Stimulated activated naive CD8-positive, alpha-beta T cell treated with anti-CD3 and anti-CD28 coated beads, Interleukin-15, Interleukin-2, amounts not matched to agents 100 ng/mL and 50 ng/mL, for 24 hours (primary cell): ENCODE results near the gene CTNNA1.

Experiments used
- H3K27ac Mint-ChIP-seq: one replicate; pipeline ENCODE4 v1.8.0; 2021; ENCODE audit warnings: mild to moderate bottlenecking, mixed read lengths
- H3K27me3 Mint-ChIP-seq: one replicate; pipeline ENCODE4 v1.8.0; 2021; ENCODE audit warnings: mixed read lengths
- H3K36me3 Mint-ChIP-seq: one replicate; pipeline ENCODE4 v1.8.0; 2021; ENCODE audit warnings: low read depth, mixed read lengths
- H3K4me1 Mint-ChIP-seq: one replicate; pipeline ENCODE4 v1.8.0; 2021; ENCODE audit warnings: low read depth, mixed read lengths
- H3K4me3 Mint-ChIP-seq: one replicate; pipeline ENCODE4 v1.8.0; 2021; ENCODE audit warnings: mild to moderate bottlenecking, mixed read lengths
- H3K9me3 Mint-ChIP-seq: one replicate; pipeline ENCODE4 v1.8.0; 2021; ENCODE audit warnings: mixed read lengths

Gene CTNNA1

GRCh38 chr5:138890644-138891043 is 137.4 kb downstream of the CTNNA1 start:
- Mint-ChIP-seq H3K4me3 (no peak overlapping the region), H3K27me3 (peaks cover 7% of the 10 kb centered on the region), H3K9me3 (peaks cover 14% of the 10 kb centered on the region), H3K36me3 (peaks cover 56% of the 10 kb centered on the region), H3K27ac (no peak overlapping the region), H3K4me1 (peaks cover 4% of the 10 kb centered on the region)

DNA sequence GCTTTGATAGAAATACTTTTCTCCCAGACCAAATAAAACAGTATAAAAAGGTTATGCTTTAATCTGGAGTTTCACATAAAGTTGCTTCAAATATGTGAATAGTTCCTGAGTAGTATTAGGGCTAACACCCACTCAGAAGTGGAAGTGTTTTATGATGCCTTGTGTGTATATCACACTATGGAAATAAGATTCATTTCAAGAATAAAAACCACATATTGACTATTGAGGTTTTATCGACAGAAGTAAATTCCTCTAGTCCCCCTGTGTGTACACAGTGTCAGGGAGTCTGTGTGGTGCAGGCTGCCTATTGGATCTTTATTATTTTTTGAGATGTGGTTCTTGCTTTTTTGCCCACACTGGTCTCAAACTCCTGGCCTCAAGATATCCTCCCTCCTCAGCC is 142.7 kb downstream of the CTNNA1 start:
- H3K27ac Mint-ChIP-seq: no peak overlapping the region
- H3K27me3 Mint-ChIP-seq: peaks cover 8% of the 10 kb centered on the region
- peaks cover 38% of the 10 kb centered on the region for H3K4me1 Mint-ChIP-seq
- H3K9me3 Mint-ChIP-seq: peaks cover 7% of the 10 kb centered on the region
- H3K36me3 Mint-ChIP-seq: peaks cover 34% of the 10 kb centered on the region
- H3K4me3 Mint-ChIP-seq: no peak overlapping the region

GRCh38 chr5:138898299-138898698 is 145.1 kb downstream of the CTNNA1 start:
- Mint-ChIP-seq H3K4me1 (peaks cover 40% of the 10 kb centered on the region), H3K27ac (peak overlapping the region; percentile 74), H3K4me3 (no peak overlapping the region), H3K9me3 (peaks cover 4% of the 10 kb centered on the region), H3K36me3 (peaks cover 42% of the 10 kb centered on the region), H3K27me3 (peaks cover 15% of the 10 kb centered on the region)

DNA sequence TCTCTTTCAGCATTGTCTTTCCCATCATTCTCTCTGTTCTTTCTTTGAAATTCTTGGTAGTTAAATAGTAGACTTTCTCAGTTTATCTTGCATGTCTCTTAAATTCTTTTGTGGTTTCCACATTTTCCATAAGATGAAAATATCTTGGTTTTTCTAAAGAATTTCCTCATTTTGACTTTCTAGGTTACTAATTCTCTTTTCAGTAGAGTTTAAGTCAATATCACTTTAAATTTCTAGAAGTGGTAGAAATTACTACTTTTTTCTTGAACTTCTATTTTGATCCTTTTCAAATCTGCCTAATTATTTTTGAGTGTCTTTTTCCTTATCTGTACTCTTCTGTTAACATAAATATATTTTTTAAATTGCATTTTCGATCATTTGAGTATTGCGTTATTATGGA is 145.5 kb downstream of the CTNNA1 start:
- Mint-ChIP-seq H3K36me3 (peaks cover 46% of the 10 kb centered on the region), H3K27me3 (peaks cover 15% of the 10 kb centered on the region), H3K27ac (peak overlapping the region; percentile 74), H3K4me3 (no peak overlapping the region), H3K4me1 (peaks cover 40% of the 10 kb centered on the region), H3K9me3 (peaks cover 4% of the 10 kb centered on the region)

DNA sequence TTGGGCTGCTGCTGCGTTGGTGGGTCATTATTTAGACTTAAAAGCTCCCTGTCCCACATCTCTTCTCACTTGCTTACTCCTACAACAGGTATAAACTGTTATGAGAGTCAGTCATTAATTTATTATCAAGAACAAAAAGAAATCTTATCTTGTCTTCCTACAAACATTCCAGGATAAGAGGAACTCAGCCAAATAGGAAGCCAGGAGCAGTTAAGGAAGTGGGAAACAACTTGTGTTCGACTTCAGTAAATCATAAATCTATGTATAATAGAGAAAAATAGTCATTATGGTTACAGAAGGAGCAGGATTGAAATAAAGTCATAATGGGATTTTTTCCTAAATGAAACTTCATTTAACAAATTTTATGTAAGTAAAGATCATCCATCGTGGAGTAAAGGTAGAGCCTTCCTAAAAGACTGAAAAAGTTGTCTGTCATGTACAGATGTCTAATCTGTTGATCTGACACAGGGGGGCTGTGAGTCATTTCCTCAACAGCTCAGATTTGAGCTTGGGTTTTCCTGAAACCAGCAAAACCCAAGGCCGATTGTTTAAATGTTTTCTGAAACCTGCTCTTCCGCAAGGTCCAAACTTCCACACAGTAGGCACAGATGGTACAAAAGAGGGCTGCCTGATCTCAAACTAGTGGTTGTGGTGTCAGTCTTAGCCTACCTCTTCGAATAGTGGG is 147.2 kb downstream of the CTNNA1 start:
- peaks cover 57% of the 10 kb centered on the region for H3K36me3 Mint-ChIP-seq

GRCh38 chr5:138901716-138902115 is 148.5 kb downstream of the CTNNA1 start:
- H3K4me3 Mint-ChIP-seq: no peak overlapping the region
- peaks cover 11% of the 10 kb centered on the region for H3K27me3 Mint-ChIP-seq
- H3K36me3 Mint-ChIP-seq: peaks cover 69% of the 10 kb centered on the region
- H3K27ac Mint-ChIP-seq: no peak overlapping the region
- peaks cover 31% of the 10 kb centered on the region for H3K4me1 Mint-ChIP-seq
- peaks cover 4% of the 10 kb centered on the region for H3K9me3 Mint-ChIP-seq

More for the DNA sequence above, 147.2 kb downstream of the CTNNA1 start:
- H3K27me3 Mint-ChIP-seq: peaks cover 11% of the 10 kb centered on the region
- H3K9me3 Mint-ChIP-seq: peaks cover 4% of the 10 kb centered on the region
- no peak overlapping the region for H3K4me3 Mint-ChIP-seq
- H3K4me1 Mint-ChIP-seq: peaks cover 37% of the 10 kb centered on the region
- no peak overlapping the region for H3K27ac Mint-ChIP-seq

DNA sequence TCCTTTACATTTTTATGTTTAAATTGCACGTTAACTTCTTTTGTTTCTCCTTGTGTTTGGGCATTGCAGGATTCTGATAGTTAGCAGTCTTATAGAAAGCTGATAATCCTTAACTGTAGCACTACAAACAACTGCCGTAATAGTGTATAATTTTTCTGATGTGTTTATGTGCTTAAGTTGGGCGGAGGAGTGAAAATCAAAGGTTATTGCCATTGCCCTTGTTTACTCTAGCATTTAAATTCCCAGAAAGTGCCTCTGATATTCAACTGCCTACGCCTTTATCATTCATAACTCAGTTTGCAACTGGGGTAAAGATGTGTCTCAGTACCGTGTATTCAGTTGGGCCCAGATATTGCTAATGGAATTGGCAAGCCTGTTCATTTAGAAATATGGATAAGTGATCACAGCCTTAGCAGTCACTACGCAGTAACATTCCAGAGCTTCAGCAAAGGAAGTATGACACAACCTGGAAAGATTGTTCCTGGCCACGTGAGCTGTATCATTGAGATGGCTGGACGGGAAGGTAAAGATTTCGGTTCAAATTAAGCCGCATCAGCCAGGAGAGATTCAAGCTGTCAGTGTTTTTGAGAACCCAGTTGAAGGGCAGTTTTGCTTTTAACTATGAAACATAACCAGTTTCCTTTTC is 150.0 kb downstream of the CTNNA1 start:
- Mint-ChIP-seq H3K9me3 (peaks cover 4% of the 10 kb centered on the region), H3K27me3 (peaks cover 11% of the 10 kb centered on the region), H3K27ac (no peak overlapping the region), H3K4me1 (peaks cover 29% of the 10 kb centered on the region), H3K36me3 (peaks cover 67% of the 10 kb centered on the region), H3K4me3 (no peak overlapping the region)

DNA sequence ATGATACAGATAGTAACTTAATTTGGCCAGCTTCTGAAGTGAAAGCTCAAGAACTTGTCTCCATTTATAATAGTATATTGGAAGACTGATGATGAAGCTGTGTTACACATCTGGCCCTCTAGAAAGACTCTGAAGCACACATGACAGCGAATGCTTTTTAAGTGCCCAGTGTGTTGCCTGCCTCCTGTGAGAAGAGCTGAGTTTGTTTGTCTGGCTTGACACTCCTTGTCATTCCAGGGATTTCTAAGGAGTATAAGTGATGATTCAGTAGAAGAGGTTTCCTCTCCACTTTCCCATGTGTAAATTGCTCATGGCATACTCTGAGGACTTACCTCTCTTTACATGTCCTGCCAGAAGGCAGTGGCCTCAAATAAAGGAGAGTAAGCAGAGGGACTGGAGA is 152.3 kb downstream of the CTNNA1 start:
- Mint-ChIP-seq H3K9me3 (no peaks in the 10 kb centered on the region), H3K4me1 (peaks cover 6% of the 10 kb centered on the region), H3K4me3 (no peak overlapping the region), H3K27me3 (peaks cover 7% of the 10 kb centered on the region), H3K27ac (no peak overlapping the region), H3K36me3 (peaks cover 62% of the 10 kb centered on the region)

GRCh38 chr5:138909734-138910133 is 156.5 kb downstream of the CTNNA1 start:
- no peak overlapping the region for H3K4me3 Mint-ChIP-seq
- no peak overlapping the region for H3K27ac Mint-ChIP-seq
- H3K9me3 Mint-ChIP-seq: no peaks in the 10 kb centered on the region
- peaks cover 38% of the 10 kb centered on the region for H3K36me3 Mint-ChIP-seq
- no peaks in the 10 kb centered on the region for H3K4me1 Mint-ChIP-seq
- no peaks in the 10 kb centered on the region for H3K27me3 Mint-ChIP-seq

GRCh38 chr5:138910546-138911185 is 157.4 kb downstream of the CTNNA1 start:
- Mint-ChIP-seq H3K27me3 (no peaks in the 10 kb centered on the region), H3K9me3 (no peaks in the 10 kb centered on the region), H3K4me1 (no peaks in the 10 kb centered on the region), H3K36me3 (peaks cover 38% of the 10 kb centered on the region), H3K27ac (no peak overlapping the region), H3K4me3 (no peak overlapping the region)

- Mint-ChIP-seq H3K4me3 (no peak overlapping the region), H3K36me3 (peaks cover 35% of the 10 kb centered on the region), H3K4me1 (no peaks in the 10 kb centered on the region), H3K27me3 (no peaks in the 10 kb centered on the region), H3K9me3 (no peaks in the 10 kb centered on the region), H3K27ac (peak overlapping the region; percentile 0)
Measured at GRCh38 chr5:138911441-138911840, 158.2 kb downstream of the CTNNA1 start.

- no peaks in the 10 kb centered on the region for H3K27me3 Mint-ChIP-seq
- no peaks in the 10 kb centered on the region for H3K4me1 Mint-ChIP-seq
- H3K4me3 Mint-ChIP-seq: no peak overlapping the region
- H3K9me3 Mint-ChIP-seq: no peaks in the 10 kb centered on the region
- peaks cover 31% of the 10 kb centered on the region for H3K36me3 Mint-ChIP-seq
- no peak overlapping the region for H3K27ac Mint-ChIP-seq
Measured at GRCh38 chr5:138912093-138912492, 158.9 kb downstream of the CTNNA1 start.

DNA sequence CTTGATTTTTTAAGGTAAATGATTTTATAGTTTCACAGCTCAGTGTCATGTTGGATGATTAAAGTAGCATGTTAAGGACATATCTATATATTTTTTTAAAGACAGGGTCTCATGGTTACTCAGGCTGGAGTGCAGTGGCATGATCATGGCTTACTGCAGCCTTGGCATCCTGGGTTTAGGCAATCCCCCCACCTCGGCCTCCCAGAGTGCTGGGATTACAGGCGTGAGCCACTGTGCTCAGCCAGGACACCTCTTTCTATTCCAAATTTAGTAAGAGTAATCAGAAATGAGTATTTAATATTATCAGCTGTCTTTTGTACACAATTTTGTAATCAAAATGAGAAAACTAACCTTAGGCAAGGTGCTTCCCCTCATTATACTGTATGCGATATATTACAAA is 160.5 kb downstream of the CTNNA1 start:
- no peak overlapping the region for H3K4me3 Mint-ChIP-seq
- H3K36me3 Mint-ChIP-seq: peaks cover 31% of the 10 kb centered on the region
- no peaks in the 10 kb centered on the region for H3K9me3 Mint-ChIP-seq
- H3K27me3 Mint-ChIP-seq: no peaks in the 10 kb centered on the region
- H3K4me1 Mint-ChIP-seq: no peaks in the 10 kb centered on the region
- H3K27ac Mint-ChIP-seq: no peak overlapping the region

DNA sequence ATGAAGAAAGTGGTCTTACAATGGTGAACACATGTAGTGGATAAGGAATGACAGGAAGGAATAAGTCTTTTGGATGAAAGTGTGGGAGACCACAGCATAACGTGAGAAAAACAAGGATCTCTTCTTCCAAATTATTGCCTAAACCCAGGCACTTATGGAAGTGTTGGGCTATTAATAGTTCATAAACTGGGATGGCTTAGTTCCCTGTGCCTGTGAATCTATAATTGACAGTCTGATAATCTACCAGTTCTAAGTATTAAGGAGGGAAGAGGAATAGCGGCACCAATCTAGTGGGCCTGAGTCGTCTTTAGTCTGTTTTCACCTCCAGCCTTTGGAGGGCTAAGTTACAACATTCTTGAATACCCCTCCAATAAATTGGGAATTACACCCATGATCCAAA is 161.1 kb downstream of the CTNNA1 start:
- no peaks in the 10 kb centered on the region for H3K4me1 Mint-ChIP-seq
- H3K9me3 Mint-ChIP-seq: no peaks in the 10 kb centered on the region
- H3K27me3 Mint-ChIP-seq: no peaks in the 10 kb centered on the region
- H3K36me3 Mint-ChIP-seq: peaks cover 31% of the 10 kb centered on the region
- H3K27ac Mint-ChIP-seq: no peak overlapping the region
- H3K4me3 Mint-ChIP-seq: no peak overlapping the region

- Mint-ChIP-seq H3K36me3 (peaks cover 10% of the 10 kb centered on the region), H3K4me3 (no peak overlapping the region), H3K27me3 (no peaks in the 10 kb centered on the region), H3K27ac (no peak overlapping the region), H3K4me1 (no peaks in the 10 kb centered on the region), H3K9me3 (no peaks in the 10 kb centered on the region)
Measured at GRCh38 chr5:138918686-138919085, 165.5 kb downstream of the CTNNA1 start.
